Naive thymus-derived CD4-positive, alpha-beta T cell (primary cell): ENCODE measurements around the gene KIAA1671. TPM values are rescaled to one million over a fixed set of nuclear protein-coding genes. Genes with fewer than 3 reads are reported as not detected.

ENCODE experiments used
- ATAC-seq: fragments of 150-1000 bp; cut with Tn5 transposase; 2 replicates; pipeline ENCODE4 v1.10.0; 2021; ENCODE audit warnings: mild to moderate bottlenecking, moderate library complexity
- CTCF ChIA-PET: fragments of 350-600 bp; sonication (Branson Sonifier 250); formaldehyde crosslinking; loops from one replicate; lab custom pipeline; 2021; ENCODE audit warnings: antibody characterized with exemption; lab: Charles Lee
- POLR2A ChIA-PET: fragments of 350-600 bp; sonication (Branson Sonifier 250); formaldehyde crosslinking; loops from one replicate; lab custom pipeline; 2021; ENCODE audit warnings: antibody characterized with exemption, inconsistent platforms; lab: Charles Lee
- DNase-seq, 9 donors: peaks; one replicate each; pipeline versions ENCODE4 v3.0.0 to v3.0.0-alpha.2; 2020 to 2022; ENCODE audit warnings: mixed read lengths in 1 of 9
- H3K27ac ChIP-seq: one replicate; pipeline ENCODE4 v1.7.0; 2013; ENCODE audit warnings: mild to moderate bottlenecking, low read depth, low read length, moderate library complexity
- H3K27me3 ChIP-seq, 2 donors: one replicate each; pipeline ENCODE4 v1.7.0; 2013; ENCODE audit warnings: low read length in 2 of 2, mild to moderate bottlenecking in 2 of 2, moderate library complexity in 2 of 2; ENCODE audit not compliant: control insufficient read depth in 2 of 2, insufficient read depth in 2 of 2
- H3K36me3 ChIP-seq, 3 experiments: 1 replicate in 2 of 3; 2 replicates in 1 of 3; pipeline ENCODE4 v1.7.0; 2013; ENCODE audit warnings: low read length in 3 of 3, mild to moderate bottlenecking in 3 of 3, moderate library complexity in 1 of 3; ENCODE audit not compliant: insufficient read depth in 3 of 3, control insufficient read depth in 2 of 3
- H3K4me1 ChIP-seq, 2 donors: one replicate each; pipeline ENCODE4 v1.7.0; 2013; ENCODE audit warnings: low read length in 2 of 2, mild to moderate bottlenecking in 2 of 2, moderate library complexity in 1 of 2; ENCODE audit not compliant: control insufficient read depth in 2 of 2, insufficient read depth in 2 of 2
- H3K4me3 ChIP-seq: 2 replicates; pipeline ENCODE4 v1.7.0; 2013; ENCODE audit warnings: mild to moderate bottlenecking, low read length
- H3K9me3 ChIP-seq, 3 experiments: 1 replicate in 2 of 3; 2 replicates in 1 of 3; pipeline ENCODE4 v1.7.0; 2013; ENCODE audit warnings: low read length in 3 of 3; ENCODE audit not compliant: control insufficient read depth in 2 of 3
- H3K27ac Mint-ChIP-seq, 9 donors: one replicate each; pipeline ENCODE4 v1.8.0; 2020 to 2022; ENCODE audit warnings: mixed read lengths in 9 of 9, mild to moderate bottlenecking in 8 of 9, moderate library complexity in 5 of 9, inconsistent platforms in 2 of 9
- H3K27me3 Mint-ChIP-seq, 5 donors: one replicate each; pipeline ENCODE4 v1.8.0; 2021 to 2022; ENCODE audit warnings: mixed read lengths in 5 of 5, mild to moderate bottlenecking in 1 of 5
- H3K36me3 Mint-ChIP-seq, 5 donors: one replicate each; pipeline ENCODE4 v1.8.0; 2020 to 2022; ENCODE audit warnings: mixed read lengths in 5 of 5, mild to moderate bottlenecking in 3 of 5, inconsistent platforms in 1 of 5
- H3K4me1 Mint-ChIP-seq, 7 donors: one replicate each; pipeline ENCODE4 v1.8.0; 2020 to 2022; ENCODE audit warnings: mixed read lengths in 7 of 7, mild to moderate bottlenecking in 3 of 7, inconsistent platforms in 1 of 7
- H3K4me3 Mint-ChIP-seq, 10 donors: one replicate each; pipeline ENCODE4 v1.8.0; 2020 to 2022; ENCODE audit warnings: mild to moderate bottlenecking in 10 of 10, mixed read lengths in 10 of 10, moderate library complexity in 6 of 10, inconsistent platforms in 2 of 10
- H3K9me3 Mint-ChIP-seq, 11 donors: one replicate each; pipeline ENCODE4 v1.8.0; 2020 to 2022; ENCODE audit warnings: mixed read lengths in 11 of 11, mild to moderate bottlenecking in 4 of 11, inconsistent platforms in 1 of 11, moderate library complexity in 1 of 11
- intact Hi-C, 2 donors: fragments of 100-400 bp; cut with micrococcal nuclease; formaldehyde crosslinking; loops; one replicate each; pipeline ENCODE4 v1.15.1; 2023
- polyA plus RNA-seq, 2 donors: library from polyadenylated mRNA; unstranded; fragments of 300-500 nt; fragmentation: Illumina TruSeq; gene quantifications; one replicate each; pipeline ENCODE4 v1.2.3, GENCODE V29; 2021
- total RNA-seq, 6 experiments: library from RNA in 5 of 6; stranded (reverse) in 5 of 6; gene quantifications; 1 replicate in 5 of 6; 2 replicates in 1 of 6; pipeline ENCODE4 v1.2.3 and lab custom pipeline; 2021 to 2026

Gene KIAA1671
- total and polyA plus RNA-seq, 7 experiments from 2014 or later: 0.47 to 19.0 (median 4.2) TPM

DNA sequence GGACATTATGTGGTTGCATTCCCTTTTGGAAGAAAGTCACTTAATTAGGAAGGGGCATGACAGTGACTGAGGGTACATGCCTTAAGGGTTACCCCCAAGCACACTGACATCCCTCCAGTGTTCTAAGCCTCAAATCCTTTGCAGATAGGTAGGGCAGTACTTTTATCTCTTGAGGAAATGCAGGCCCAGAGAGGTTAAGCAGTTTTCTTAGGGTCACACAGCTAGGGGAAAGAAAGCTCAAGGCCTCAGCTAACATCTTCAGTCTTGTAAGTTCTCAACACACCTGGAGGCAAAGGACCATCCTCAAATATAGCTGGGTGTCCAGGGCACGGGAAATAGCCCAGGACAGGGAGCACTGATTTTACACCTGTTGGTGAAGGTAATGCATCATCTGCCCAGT, 31.6 kb downstream of the KIAA1671 start:
- Histone ChIP-seq H3K9me3 (no peaks in the 10 kb centered on the region), H3K36me3 (no peaks in the 10 kb centered on the region), H3K4me1 (peaks cover 0 to 4% of the 10 kb centered on the region in 2 donors), H3K27me3 (no peaks in the 10 kb centered on the region), H3K27ac (no peak overlapping the region), H3K4me3 (no peak overlapping the region)
- DNase-seq (no peak), ATAC-seq (no peak)
- ChIA-PET CTCF (no interaction called here), POLR2A (no interaction called here)
- H3K4me3 Mint-ChIP-seq: no peak overlapping the region
- peak overlapping the region in 1 of 9 donors; percentile 38 for H3K27ac Mint-ChIP-seq
- peaks cover 0 to 7% (median 0%) of the 10 kb centered on the region in 5 donors for H3K36me3 Mint-ChIP-seq
- H3K27me3 Mint-ChIP-seq: peaks cover under 1 to 20% (median 13%) of the 10 kb centered on the region in 5 donors
- peaks cover 0 to 32% (median 4%) of the 10 kb centered on the region in 7 donors for H3K4me1 Mint-ChIP-seq
- intact Hi-C loops: no loop called here
- H3K9me3 Mint-ChIP-seq: peaks cover 0 to 9% (median 0%) of the 10 kb centered on the region in 11 donors

DNA sequence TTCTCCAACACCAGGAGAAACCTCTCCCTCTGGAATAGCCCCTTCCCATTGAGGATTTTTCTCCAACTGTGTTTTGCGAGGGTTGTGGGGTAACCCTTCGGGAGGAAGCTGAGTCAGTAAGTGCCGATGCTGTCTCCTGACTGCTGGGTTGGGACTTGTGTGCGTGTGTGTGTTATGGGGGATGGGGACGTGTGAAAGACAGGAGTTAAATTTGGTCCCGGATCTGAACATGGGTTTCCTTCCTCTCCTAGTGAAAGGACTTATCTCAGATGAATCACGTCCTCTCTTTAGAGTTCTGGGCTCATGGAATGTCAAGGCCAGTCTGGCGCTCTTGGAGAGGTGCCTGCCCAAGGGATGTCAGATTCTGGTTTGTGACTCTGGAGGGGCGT, 33.3 kb downstream of the KIAA1671 start:
- H3K36me3 Mint-ChIP-seq: peaks cover 0 to 9% (median 0%) of the 10 kb centered on the region in 5 donors
- no peak for DNase-seq
- no peaks in the 10 kb centered on the region for H3K36me3 ChIP-seq
- ChIA-PET CTCF (interaction anchor here (1.0 kb wide), 1 partner anchor 9 kb away, joined by 5 read pairs; no protein-coding TSS in a partner anchor), POLR2A (no interaction called here)
- no peak overlapping the region for H3K4me3 ChIP-seq
- H3K4me3 Mint-ChIP-seq: peak overlapping the region in 1 of 10 donors; percentile 71
- H3K9me3 ChIP-seq: no peaks in the 10 kb centered on the region
- peak; percentile 16 for ATAC-seq
- H3K27ac ChIP-seq: no peak overlapping the region
- H3K27ac Mint-ChIP-seq: peak overlapping the region in 2 of 9 donors; percentile 13 to 60
- H3K27me3 Mint-ChIP-seq: peaks cover 6 to 20% (median 18%) of the 10 kb centered on the region in 5 donors
- intact Hi-C loops: no loop called here
- peaks cover 0 to 4% of the 10 kb centered on the region in 2 donors for H3K4me1 ChIP-seq
- H3K4me1 Mint-ChIP-seq: peaks cover 0 to 38% (median 4%) of the 10 kb centered on the region in 7 donors
- H3K27me3 ChIP-seq: no peaks in the 10 kb centered on the region
- H3K9me3 Mint-ChIP-seq: peaks cover 0 to 9% (median 0%) of the 10 kb centered on the region in 11 donors

DNA sequence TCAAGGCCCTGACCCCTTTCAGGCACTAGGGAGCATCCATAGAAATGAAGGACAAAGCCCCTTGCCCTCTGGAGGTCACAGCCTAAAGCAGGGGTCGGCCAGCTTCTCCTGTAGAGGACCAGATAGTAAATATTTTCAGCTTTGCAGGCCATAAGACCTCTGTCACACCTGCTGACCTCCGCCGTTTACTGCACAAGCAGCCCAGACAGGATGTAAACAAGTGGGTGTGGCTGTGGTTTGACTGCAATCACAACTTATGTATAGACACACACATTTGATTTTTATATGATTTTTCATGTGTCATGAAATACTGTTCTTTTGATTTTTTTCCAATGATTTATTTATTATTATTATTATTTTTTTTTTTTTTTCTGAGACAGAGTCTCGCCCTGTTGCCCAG, 34.3 kb downstream of the KIAA1671 start:
- POLR2A ChIA-PET: no interaction called here

DNA sequence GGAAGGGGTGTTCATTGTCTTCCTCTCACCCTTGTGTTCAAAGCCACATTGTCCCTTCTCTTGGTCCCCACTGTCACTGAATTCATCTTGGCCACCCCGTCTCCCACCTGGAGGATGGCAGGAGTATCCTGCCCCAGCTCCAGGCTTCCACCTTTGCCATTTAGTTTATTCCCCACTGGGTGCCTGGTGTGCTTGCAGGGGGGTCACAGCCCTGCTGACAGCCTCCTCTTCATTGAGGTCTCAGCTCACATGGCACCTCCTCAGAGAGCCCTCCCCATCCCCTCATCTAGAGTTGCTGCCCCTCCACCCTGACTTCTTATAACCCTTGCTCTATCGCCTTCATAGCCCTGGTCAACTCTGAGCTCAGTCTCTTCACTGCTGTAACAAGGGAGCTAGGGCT, 36.6 kb downstream of the KIAA1671 start:
- Mint-ChIP-seq H3K27me3 (peaks cover 7 to 34% (median 11%) of the 10 kb centered on the region in 5 donors), H3K4me1 (peaks cover 0 to 63% (median 4%) of the 10 kb centered on the region in 7 donors), H3K27ac (peak overlapping the region in 1 of 9 donors; percentile 9), H3K36me3 (peaks cover 0 to 12% (median 0%) of the 10 kb centered on the region in 5 donors), H3K4me3 (peak overlapping the region in 1 of 10 donors; percentile 4), H3K9me3 (peaks cover 0 to 9% (median 0%) of the 10 kb centered on the region in 11 donors)
- intact Hi-C loops: no loop called here
- no peaks in the 10 kb centered on the region for H3K36me3 ChIP-seq
- H3K27ac ChIP-seq: no peak overlapping the region
- ChIA-PET CTCF (no interaction called here), POLR2A (no interaction called here)
- DNase-seq: no peak
- no peaks in the 10 kb centered on the region for H3K27me3 ChIP-seq
- H3K4me1 ChIP-seq: peaks cover 0 to 4% of the 10 kb centered on the region in 2 donors
- no peaks in the 10 kb centered on the region for H3K9me3 ChIP-seq
- H3K4me3 ChIP-seq: no peak overlapping the region
- ATAC-seq: no peak

More for the DNA sequence above, 34.3 kb downstream of the KIAA1671 start:
- Histone ChIP-seq H3K4me1 (peaks cover 0 to 4% of the 10 kb centered on the region in 2 donors), H3K27me3 (no peaks in the 10 kb centered on the region), H3K9me3 (no peaks in the 10 kb centered on the region), H3K27ac (no peak overlapping the region), H3K4me3 (no peak overlapping the region), H3K36me3 (no peaks in the 10 kb centered on the region)
- intact Hi-C loops: no loop called here
- H3K27me3 Mint-ChIP-seq: peaks cover 6 to 25% (median 16%) of the 10 kb centered on the region in 5 donors
- peaks cover 0 to 9% (median 0%) of the 10 kb centered on the region in 11 donors for H3K9me3 Mint-ChIP-seq
- peaks cover 0 to 12% (median 0%) of the 10 kb centered on the region in 5 donors for H3K36me3 Mint-ChIP-seq
- CTCF ChIA-PET: no interaction called here
- H3K4me3 Mint-ChIP-seq: peak overlapping the region in 1 of 10 donors; percentile 66
- DNase-seq (no peak), ATAC-seq (no peak)
- peaks cover 0 to 44% (median 4%) of the 10 kb centered on the region in 7 donors for H3K4me1 Mint-ChIP-seq
- H3K27ac Mint-ChIP-seq: peak overlapping the region in 1 of 9 donors; percentile 66

DNA sequence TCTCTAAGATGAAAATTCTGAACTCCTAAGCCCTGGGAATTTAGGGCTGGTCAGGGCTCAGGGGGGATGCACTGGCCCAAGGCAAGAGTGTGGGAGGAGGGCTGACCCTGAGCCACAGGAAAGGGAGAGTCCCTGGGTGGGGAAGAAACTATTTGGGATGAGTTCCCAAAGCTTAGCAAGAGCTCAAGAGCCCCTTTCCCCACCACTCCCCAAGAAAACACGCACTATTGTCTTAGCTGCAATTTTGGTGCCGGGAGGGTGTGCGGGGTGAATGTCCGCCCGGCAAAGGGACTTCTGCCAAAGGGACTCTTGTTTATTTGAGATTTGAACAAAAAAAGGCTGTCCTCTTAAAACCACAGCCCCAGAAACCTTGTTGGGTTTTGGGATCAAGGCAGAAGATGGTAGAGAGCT, 37.0 kb downstream of the KIAA1671 start:
- POLR2A ChIA-PET: no interaction called here
- Histone ChIP-seq H3K27me3 (no peaks in the 10 kb centered on the region), H3K36me3 (no peaks in the 10 kb centered on the region), H3K9me3 (no peaks in the 10 kb centered on the region), H3K27ac (no peak overlapping the region), H3K4me3 (no peak overlapping the region), H3K4me1 (peaks cover 0 to 4% of the 10 kb centered on the region in 2 donors)
- CTCF ChIA-PET: no interaction called here
- ATAC-seq (no peak), DNase-seq (no peak)
- Mint-ChIP-seq H3K27ac (peak overlapping the region in 1 of 9 donors; percentile 9), H3K4me1 (peaks cover 0 to 68% (median 4%) of the 10 kb centered on the region in 7 donors), H3K36me3 (peaks cover 0 to 12% (median 0%) of the 10 kb centered on the region in 5 donors), H3K27me3 (peaks cover 7 to 34% (median 11%) of the 10 kb centered on the region in 5 donors), H3K4me3 (peak overlapping the region in 1 of 10 donors; percentile 4), H3K9me3 (peaks cover 0 to 9% (median 0%) of the 10 kb centered on the region in 11 donors)
- intact Hi-C loops: no loop called here

DNA sequence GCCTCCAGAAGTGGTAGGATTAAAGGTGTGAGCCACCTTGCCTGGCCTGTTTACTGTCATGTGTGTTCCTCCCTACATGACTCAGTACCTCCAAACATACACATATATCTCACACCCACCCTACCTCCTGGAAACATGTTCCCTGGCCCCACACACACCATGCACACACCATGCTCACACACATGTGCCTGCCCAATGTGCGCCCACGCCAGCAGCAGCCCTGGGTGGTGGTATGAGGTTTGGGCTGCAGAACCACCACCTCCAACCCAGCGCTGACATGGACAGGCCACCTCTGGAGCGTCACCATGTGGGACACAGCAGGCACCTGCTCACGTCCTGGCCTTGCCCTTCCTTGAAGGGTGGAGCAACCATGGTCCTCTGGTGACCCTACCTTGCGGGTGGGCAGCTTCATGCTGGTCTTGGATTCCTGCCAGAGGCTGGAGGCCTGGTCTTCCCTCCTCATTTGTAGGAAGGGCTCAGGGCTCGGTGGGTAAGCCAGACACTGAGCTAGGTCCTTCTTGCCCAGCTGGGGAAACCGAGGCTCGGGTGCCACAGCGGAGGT, 37.9 kb downstream of the KIAA1671 start:
- Mint-ChIP-seq H3K9me3 (peaks cover 0 to 7% (median 0%) of the 10 kb centered on the region in 11 donors), H3K4me1 (peaks cover 0 to 74% (median 4%) of the 10 kb centered on the region in 7 donors), H3K27ac (no peak overlapping the region), H3K36me3 (peaks cover 0 to 12% (median 0%) of the 10 kb centered on the region in 5 donors), H3K4me3 (no peak overlapping the region), H3K27me3 (peaks cover 7 to 33% (median 11%) of the 10 kb centered on the region in 5 donors)
- Histone ChIP-seq H3K4me1 (peaks cover 0 to 4% of the 10 kb centered on the region in 2 donors), H3K4me3 (no peak overlapping the region), H3K27me3 (no peaks in the 10 kb centered on the region), H3K9me3 (no peaks in the 10 kb centered on the region), H3K27ac (no peak overlapping the region), H3K36me3 (no peaks in the 10 kb centered on the region)
- ATAC-seq: no peak
- CTCF ChIA-PET: no interaction called here
- intact Hi-C loops: no loop called here
- no peak for DNase-seq
- POLR2A ChIA-PET: no interaction called here
